OCI-LY7 (cell line): ENCODE data around the gene B3GNT2.

Source experiments
- EZH2phosphoT487 ChIP-seq: fragments of 200-600 bp; sonication (generic); IDR thresholded peaks from 2 replicates; pipeline ENCODE4 v1.6.1; 2018; ENCODE audit warnings: low read depth, borderline replicate concordance, mild to moderate bottlenecking, mixed run types, antibody characterized with exemption, low read length, moderate library complexity, mixed read lengths
- TF ChIP-seq, protein P1 (sequence below): fragments of 200-600 bp; sonication (generic); conservative IDR thresholded peaks from 2 replicates; pipeline ENCODE4 v1.5.1; 2014; ENCODE audit warnings: mild to moderate bottlenecking, antibody characterized with exemption, low read length, moderate library complexity, mixed read lengths

DNA sequence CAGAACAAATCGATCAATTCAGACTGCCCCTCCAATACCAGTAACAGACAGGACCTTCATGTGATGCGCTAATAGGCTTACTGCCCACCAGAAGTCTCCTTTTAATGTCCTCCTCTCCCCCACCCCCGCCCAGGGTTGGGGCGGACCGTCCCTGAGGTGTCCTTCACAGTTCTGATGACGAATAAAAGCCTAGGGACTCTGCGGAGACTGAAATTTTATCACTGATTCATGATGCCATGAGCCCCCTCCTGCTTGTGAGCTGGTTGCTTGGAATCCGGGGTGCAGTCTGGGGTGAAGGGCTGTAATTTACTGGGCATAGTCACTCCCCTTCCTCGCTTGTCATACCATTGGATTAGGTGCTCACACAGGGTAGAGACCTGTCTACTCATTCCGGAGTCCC is 42.3 kb downstream of the B3GNT2 start:
- TF ChIP-seq, protein P1, sequence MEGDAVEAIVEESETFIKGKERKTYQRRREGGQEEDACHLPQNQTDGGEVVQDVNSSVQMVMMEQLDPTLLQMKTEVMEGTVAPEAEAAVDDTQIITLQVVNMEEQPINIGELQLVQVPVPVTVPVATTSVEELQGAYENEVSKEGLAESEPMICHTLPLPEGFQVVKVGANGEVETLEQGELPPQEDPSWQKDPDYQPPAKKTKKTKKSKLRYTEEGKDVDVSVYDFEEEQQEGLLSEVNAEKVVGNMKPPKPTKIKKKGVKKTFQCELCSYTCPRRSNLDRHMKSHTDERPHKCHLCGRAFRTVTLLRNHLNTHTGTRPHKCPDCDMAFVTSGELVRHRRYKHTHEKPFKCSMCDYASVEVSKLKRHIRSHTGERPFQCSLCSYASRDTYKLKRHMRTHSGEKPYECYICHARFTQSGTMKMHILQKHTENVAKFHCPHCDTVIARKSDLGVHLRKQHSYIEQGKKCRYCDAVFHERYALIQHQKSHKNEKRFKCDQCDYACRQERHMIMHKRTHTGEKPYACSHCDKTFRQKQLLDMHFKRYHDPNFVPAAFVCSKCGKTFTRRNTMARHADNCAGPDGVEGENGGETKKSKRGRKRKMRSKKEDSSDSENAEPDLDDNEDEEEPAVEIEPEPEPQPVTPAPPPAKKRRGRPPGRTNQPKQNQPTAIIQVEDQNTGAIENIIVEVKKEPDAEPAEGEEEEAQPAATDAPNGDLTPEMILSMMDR: no peak
- TF ChIP-seq EZH2phosphoT487: no peak
